Colonic mucosa (tissue), 4 donors: ENCODE data around the gene WFDC10B. TPM values are rescaled to one million over a fixed set of nuclear protein-coding genes. Genes with fewer than 3 reads are reported as not detected.
"Not testable (repeated sequence)": the region's sequence is repeated elsewhere in the genome, so short reads cannot be mapped to it uniquely, and the experiment has no call there.

Experiments
- DNase-seq: peaks from one replicate; pipeline ENCODE4 v3.0.0-alpha.2; 2020
- H3K27ac ChIP-seq: fragments of 200-600 bp; one replicate; pipeline ENCODE4 v1.8.0; 2021
- H3K27me3 ChIP-seq: fragments of 200-600 bp; one replicate; pipeline ENCODE4 v1.8.0; 2021
- H3K36me3 ChIP-seq: fragments of 200-600 bp; one replicate; pipeline ENCODE4 v1.8.0; 2021
- H3K4me1 ChIP-seq: fragments of 200-600 bp; one replicate; pipeline ENCODE4 v1.8.0; 2021; ENCODE audit warnings: mild to moderate bottlenecking
- H3K4me3 ChIP-seq: fragments of 200-600 bp; one replicate; pipeline ENCODE4 v1.8.0; 2021
- H3K9ac ChIP-seq, 2 donors: one replicate each; pipeline ENCODE4 v1.7.0; 2013; ENCODE audit warnings: control low read depth in 2 of 2, low read depth in 2 of 2, low read length in 2 of 2
- H3K9me3 ChIP-seq: fragments of 200-600 bp; one replicate; pipeline ENCODE4 v1.8.0; 2021
- intact Hi-C: fragments of 100-400 bp; cut with DNase I; formaldehyde crosslinking; loops from one replicate; pipeline ENCODE4 v1.14.1; 2022
- total RNA-seq, 2 donors: library from RNA; stranded (reverse); fragmentation: NEBNext Ultra II Directional in 1 of 2; extraction: Animal tissue kit (Norgen Biotek cat#: 25700) in 1 of 2; gene quantifications; one replicate each; pipeline ENCODE4 v1.2.1, GENCODE V29; 2021
- TF ChIP-seq, protein P1 (sequence below): fragments of 200-600 bp; IDR thresholded peaks from one replicate; pipeline ENCODE4 v1.8.0; 2022; ENCODE audit warnings: antibody characterized with exemption, mild to moderate bottlenecking
- donor health status: healthy.
- donor health status: DM: no; HTN: no; CAD: no.
- donor health status: DM: no; HTN: no; CAD: no.

Gene WFDC10B
- total RNA-seq, 2 donors from 2014 or later: not detected

DNA sequence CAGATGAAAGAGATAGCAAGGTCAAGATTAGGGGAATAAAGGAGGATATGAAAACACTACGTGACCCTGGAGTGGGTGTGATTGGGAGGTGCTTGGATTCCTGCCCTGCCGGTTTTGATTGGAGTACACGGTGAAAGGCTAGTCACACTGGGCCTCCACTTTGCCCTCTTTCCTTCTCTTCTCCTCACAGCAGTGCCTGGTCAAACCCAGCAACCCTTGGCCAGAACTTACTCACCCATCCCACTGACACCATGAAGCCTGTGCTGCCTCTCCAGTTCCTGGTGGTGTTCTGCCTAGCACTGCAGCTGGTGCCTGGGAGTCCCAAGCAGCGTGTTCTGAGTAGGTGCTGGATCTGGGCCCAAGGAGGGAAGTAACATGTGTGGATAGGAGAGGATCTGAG is 2.9 kb downstream of the WFDC10B start, which contains the start of gene WFDC13:
WFDC13 (plus strand) TSS at position 166 of the 400 bp plus-strand sequence; CDS start at position 252, 86 bp downstream.
- no peaks in the 10 kb centered on the region for H3K4me1 ChIP-seq
- TF ChIP-seq, protein P1, sequence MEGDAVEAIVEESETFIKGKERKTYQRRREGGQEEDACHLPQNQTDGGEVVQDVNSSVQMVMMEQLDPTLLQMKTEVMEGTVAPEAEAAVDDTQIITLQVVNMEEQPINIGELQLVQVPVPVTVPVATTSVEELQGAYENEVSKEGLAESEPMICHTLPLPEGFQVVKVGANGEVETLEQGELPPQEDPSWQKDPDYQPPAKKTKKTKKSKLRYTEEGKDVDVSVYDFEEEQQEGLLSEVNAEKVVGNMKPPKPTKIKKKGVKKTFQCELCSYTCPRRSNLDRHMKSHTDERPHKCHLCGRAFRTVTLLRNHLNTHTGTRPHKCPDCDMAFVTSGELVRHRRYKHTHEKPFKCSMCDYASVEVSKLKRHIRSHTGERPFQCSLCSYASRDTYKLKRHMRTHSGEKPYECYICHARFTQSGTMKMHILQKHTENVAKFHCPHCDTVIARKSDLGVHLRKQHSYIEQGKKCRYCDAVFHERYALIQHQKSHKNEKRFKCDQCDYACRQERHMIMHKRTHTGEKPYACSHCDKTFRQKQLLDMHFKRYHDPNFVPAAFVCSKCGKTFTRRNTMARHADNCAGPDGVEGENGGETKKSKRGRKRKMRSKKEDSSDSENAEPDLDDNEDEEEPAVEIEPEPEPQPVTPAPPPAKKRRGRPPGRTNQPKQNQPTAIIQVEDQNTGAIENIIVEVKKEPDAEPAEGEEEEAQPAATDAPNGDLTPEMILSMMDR: no peak
- H3K27ac ChIP-seq: no peak within 1 kb of the TSS
- H3K27me3 ChIP-seq: no peaks in the 10 kb centered on the region
- DNase-seq: no peak
- no peaks in the 10 kb centered on the region for H3K9me3 ChIP-seq
- H3K4me3 ChIP-seq: no peak within 1 kb of the TSS
- intact Hi-C loops: no loop called here
- no peaks in the 10 kb centered on the region for H3K36me3 ChIP-seq
- no peak within 1 kb of the TSS for H3K9ac ChIP-seq

DNA sequence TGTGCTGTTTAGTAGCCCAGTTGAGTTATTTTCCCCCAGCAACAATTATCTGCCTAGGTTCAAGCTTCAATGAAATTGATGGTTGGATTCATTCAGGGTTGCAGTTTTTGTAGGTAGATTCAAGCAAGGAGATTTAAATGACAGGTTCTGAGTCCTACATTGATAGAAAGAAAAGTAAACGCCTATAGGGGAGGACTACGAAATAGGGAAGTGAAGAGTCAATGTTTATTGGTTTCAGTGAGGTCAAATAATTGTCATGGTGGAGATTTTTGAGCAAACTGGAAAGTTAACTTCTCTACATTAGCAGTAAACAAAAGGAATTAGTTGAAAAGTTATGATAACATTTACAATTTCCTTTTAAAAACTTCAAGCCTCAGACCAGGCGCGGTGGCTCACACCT is 3.7 kb downstream of the WFDC10B start:
- no peak for DNase-seq
- TF ChIP-seq, protein P1: no peak
- Histone ChIP-seq H3K4me3 (no peak overlapping the region), H3K27me3 (no peaks in the 10 kb centered on the region), H3K4me1 (no peaks in the 10 kb centered on the region), H3K9me3 (no peaks in the 10 kb centered on the region), H3K27ac (no peak overlapping the region), H3K36me3 (no peaks in the 10 kb centered on the region), H3K9ac (no peak overlapping the region)
- intact Hi-C loops: no loop called here

DNA sequence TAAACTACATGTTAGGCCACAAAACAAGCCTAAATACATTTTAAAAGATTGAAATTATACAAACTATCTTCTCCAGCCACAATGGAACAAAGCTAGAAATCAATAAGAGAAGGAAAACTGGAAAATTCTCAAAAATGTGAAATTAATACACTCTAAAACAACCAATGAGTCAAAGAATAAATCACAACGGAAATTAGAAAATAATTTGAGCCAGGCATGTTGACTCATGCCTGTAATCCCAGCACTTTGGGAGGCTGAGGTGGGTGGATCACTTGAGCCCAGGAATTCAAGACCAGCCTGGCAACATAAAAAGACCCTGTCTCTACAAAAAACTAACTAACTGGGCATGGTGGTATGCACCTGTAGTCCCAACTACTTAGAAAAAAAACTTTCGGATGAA is 9.3 kb downstream of the WFDC10B start:
- H3K36me3 ChIP-seq: no peaks in the 10 kb centered on the region
- no peak for DNase-seq
- no peaks in the 10 kb centered on the region for H3K9me3 ChIP-seq
- no peaks in the 10 kb centered on the region for H3K4me1 ChIP-seq
- no peak overlapping the region for H3K4me3 ChIP-seq
- no peak overlapping the region for H3K27ac ChIP-seq
- H3K27me3 ChIP-seq: no peaks in the 10 kb centered on the region
- no peak overlapping the region for H3K9ac ChIP-seq
- intact Hi-C loops: no loop called here
- TF ChIP-seq, protein P1: no peak

- H3K9me3 ChIP-seq, DNase-seq, intact Hi-C loops, H3K27me3 ChIP-seq, H3K27ac ChIP-seq, H3K36me3 ChIP-seq, H3K9ac ChIP-seq, H3K4me1 ChIP-seq, H3K4me3 ChIP-seq: not testable (repeated sequence)
These were observed 11.5 kb downstream of the WFDC10B start for GRCh38 chr20:45693346-45693745.

GRCh38 chr20:45685896-45686295 is 18.9 kb downstream of the WFDC10B start:
- DNase-seq: no peak
- Histone ChIP-seq H3K27ac (no peak overlapping the region), H3K36me3 (no peaks in the 10 kb centered on the region), H3K4me1 (no peaks in the 10 kb centered on the region), H3K9me3 (no peaks in the 10 kb centered on the region), H3K4me3 (no peak overlapping the region), H3K9ac (no peak overlapping the region), H3K27me3 (no peaks in the 10 kb centered on the region)
- intact Hi-C loops: no loop called here
- TF ChIP-seq, protein P1: no peak

DNA sequence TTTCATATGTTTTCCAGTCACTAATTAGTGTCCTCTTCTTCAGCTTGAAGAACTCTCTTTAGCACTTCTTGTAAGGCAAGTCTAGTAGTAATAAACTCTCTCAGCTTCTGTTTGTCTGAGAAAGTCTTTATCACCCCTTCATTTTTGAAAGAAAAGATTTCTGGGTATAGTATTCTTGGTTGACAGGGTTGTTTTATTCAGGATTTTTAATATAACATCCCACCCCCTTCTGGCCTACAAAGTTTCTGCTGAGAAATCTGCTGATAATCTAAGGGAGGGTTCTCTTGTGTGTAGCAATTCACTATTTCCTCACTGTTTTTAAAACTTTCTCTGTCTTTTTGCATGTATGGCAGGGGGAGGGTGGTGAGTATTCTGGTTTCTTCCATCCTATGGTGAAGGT is 25.2 kb downstream of the WFDC10B start:
- no peaks in the 10 kb centered on the region for H3K27me3 ChIP-seq
- H3K9ac ChIP-seq: no peak overlapping the region
- H3K4me1 ChIP-seq: no peaks in the 10 kb centered on the region
- DNase-seq: no peak
- H3K9me3 ChIP-seq: no peaks in the 10 kb centered on the region
- intact Hi-C loops: no loop called here
- no peaks in the 10 kb centered on the region for H3K36me3 ChIP-seq
- no peak overlapping the region for H3K27ac ChIP-seq
- TF ChIP-seq, protein P1: no peak
- H3K4me3 ChIP-seq: no peak overlapping the region
